ENCODE data around the gene FAM107B. TPM values are rescaled to one million over a fixed set of nuclear protein-coding genes. Genes with fewer than 3 reads are reported as not detected.

Gene FAM107B
- total RNA-seq, 1 donor from 2014 or later = 39.0 TPM

DNA sequence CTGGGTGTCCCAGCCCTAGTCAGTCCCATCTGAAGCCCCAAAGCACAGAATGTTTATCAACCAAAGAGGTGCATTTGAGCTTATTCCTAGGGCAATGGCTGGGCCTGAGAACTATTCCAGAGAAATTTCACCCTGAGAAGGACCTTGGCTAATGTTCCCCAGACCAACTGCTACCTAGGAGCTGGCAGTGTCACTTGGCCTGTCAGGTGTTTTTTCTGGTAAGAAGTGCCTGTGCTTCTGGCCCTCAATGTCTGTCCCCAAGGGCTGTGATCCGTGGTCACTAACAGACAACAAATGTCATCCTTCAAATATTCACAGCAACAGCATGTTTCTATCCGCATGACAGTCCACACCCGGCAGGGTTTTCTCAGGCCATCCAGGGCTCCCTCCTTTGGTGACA, 234.6 kb downstream of the FAM107B start:
- Mint-ChIP-seq H3K27me3 (ENCODE audit: low read depth) (no peaks in the 10 kb centered on the region), H3K4me3 (no peak overlapping the region)
- TF ChIP-seq CTCF (conservative IDR thresholded peaks at IDR 0.05) = no peak

DNA sequence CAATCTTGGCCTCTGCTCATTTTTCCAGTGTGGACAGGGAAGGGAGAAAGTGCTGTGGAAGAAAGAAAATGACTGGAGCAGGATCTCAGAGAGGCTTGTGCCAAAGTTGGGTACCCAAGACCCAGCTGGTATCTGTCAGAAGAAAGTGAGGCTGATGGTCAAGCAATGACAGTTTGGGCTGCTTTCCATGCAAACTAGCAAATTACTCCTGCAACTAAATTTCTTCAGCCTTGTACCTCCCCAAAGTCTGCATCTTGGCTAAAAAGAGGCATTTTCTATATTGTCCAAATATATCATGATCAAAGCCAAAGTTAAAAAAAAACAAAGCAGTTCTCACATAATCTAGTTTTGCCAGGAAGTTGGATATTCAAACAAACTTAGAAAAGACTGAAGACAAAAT, 235.5 kb downstream of the FAM107B start:
- no peaks in the 10 kb centered on the region for H3K9me3 Mint-ChIP-seq
- peaks cover 27% of the 10 kb centered on the region for H3K4me1 Mint-ChIP-seq
- H3K4me3 Mint-ChIP-seq = no peak overlapping the region
- no peak for DNase-seq (ENCODE audit: low read depth, low spot score)
- H3K27me3 Mint-ChIP-seq (ENCODE audit: low read depth) = no peaks in the 10 kb centered on the region
- no peak for TF ChIP-seq CTCF (conservative IDR thresholded peaks at IDR 0.05)
- H3K27ac Mint-ChIP-seq (ENCODE audit: unreplicated experiment) = no peak overlapping the region
- no peaks in the 10 kb centered on the region for H3K36me3 Mint-ChIP-seq (ENCODE audit: low read depth)

More for the DNA sequence above, 234.6 kb downstream of the FAM107B start:
- no peak for DNase-seq (ENCODE audit: low read depth, low spot score)
- H3K9me3 Mint-ChIP-seq = no peaks in the 10 kb centered on the region
- H3K4me1 Mint-ChIP-seq = peaks cover 22% of the 10 kb centered on the region
- H3K36me3 Mint-ChIP-seq (ENCODE audit: low read depth) = no peaks in the 10 kb centered on the region
- H3K27ac Mint-ChIP-seq (ENCODE audit: unreplicated experiment) = no peak overlapping the region

GRCh38 chr10:14536241-14537213, 238.2 kb downstream of the FAM107B start:
- H3K4me3 Mint-ChIP-seq = no peak overlapping the region
- DNase-seq (ENCODE audit: low read depth, low spot score) = peak; percentile 73
- no peak overlapping the region for H3K27ac Mint-ChIP-seq (ENCODE audit: unreplicated experiment)
- no peaks in the 10 kb centered on the region for H3K27me3 Mint-ChIP-seq (ENCODE audit: low read depth)
- H3K36me3 Mint-ChIP-seq (ENCODE audit: low read depth) = no peaks in the 10 kb centered on the region
- TF ChIP-seq CTCF (conservative IDR thresholded peaks at IDR 0.05) = peak; percentile 71
- peaks cover 40% of the 10 kb centered on the region for H3K4me1 Mint-ChIP-seq
- H3K9me3 Mint-ChIP-seq = no peaks in the 10 kb centered on the region

GRCh38 chr10:14535457-14536130, 239.1 kb downstream of the FAM107B start:
- H3K27ac Mint-ChIP-seq (ENCODE audit: unreplicated experiment) = no peak overlapping the region
- H3K36me3 Mint-ChIP-seq (ENCODE audit: low read depth) = no peaks in the 10 kb centered on the region
- H3K27me3 Mint-ChIP-seq (ENCODE audit: low read depth) = no peaks in the 10 kb centered on the region
- no peak for TF ChIP-seq CTCF (conservative IDR thresholded peaks at IDR 0.05)
- H3K9me3 Mint-ChIP-seq = no peaks in the 10 kb centered on the region
- no peak for DNase-seq (ENCODE audit: low read depth, low spot score)
- H3K4me1 Mint-ChIP-seq = peaks cover 34% of the 10 kb centered on the region
- H3K4me3 Mint-ChIP-seq = no peak overlapping the region

GRCh38 chr10:14534152-14534551, 240.5 kb downstream of the FAM107B start:
- peaks cover 4% of the 10 kb centered on the region for H3K36me3 Mint-ChIP-seq (ENCODE audit: low read depth)
- H3K27ac Mint-ChIP-seq (ENCODE audit: unreplicated experiment) = no peak overlapping the region
- no peak overlapping the region for H3K4me3 Mint-ChIP-seq
- H3K4me1 Mint-ChIP-seq = peaks cover 29% of the 10 kb centered on the region
- H3K27me3 Mint-ChIP-seq (ENCODE audit: low read depth) = no peaks in the 10 kb centered on the region
- TF ChIP-seq CTCF (conservative IDR thresholded peaks at IDR 0.05) = no peak
- H3K9me3 Mint-ChIP-seq = no peaks in the 10 kb centered on the region
- no peak for DNase-seq (ENCODE audit: low read depth, low spot score)

All from neural crest cell (in vitro differentiated cells).